ENCODE measurements around the gene SERPINB12. TPM values are rescaled to one million over a fixed set of nuclear protein-coding genes. Genes with fewer than 3 reads are reported as not detected.

The SERPINB12 gene
- total and polyA plus RNA-seq, 10 of the 15 experiments (the other 5 are each of a cell fraction or from before 2014, with no cell fraction given), result not detected

DNA sequence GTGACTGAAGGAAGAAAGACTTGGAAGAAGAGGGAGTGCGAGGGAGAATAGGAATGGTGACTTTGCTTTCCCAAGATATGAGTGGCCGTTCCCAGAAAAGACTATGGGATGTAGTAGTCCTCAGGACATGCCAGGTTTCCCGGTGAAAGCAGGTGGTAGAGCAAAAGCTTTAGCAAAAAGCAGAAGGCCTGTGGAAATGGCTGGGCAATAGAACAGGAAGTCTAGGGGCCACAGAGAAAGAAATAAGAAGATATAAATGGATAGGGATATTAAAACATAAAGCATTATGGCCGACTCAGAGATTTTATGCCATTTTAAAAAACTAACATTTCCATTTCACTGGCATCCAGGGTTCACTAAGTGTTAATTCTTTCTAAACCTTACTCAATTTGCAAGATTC lies 43.8 kb downstream of the SERPINB12 start:
- no peak for ATAC-seq
- Histone ChIP-seq H4K20me1 (ENCODE audit: control insufficient read depth, insufficient read depth) (no peaks in the 10 kb centered on the region), H3K79me2 (ENCODE audit: control insufficient read depth, insufficient read depth, low read length) (no peaks in the 10 kb centered on the region), H3K4me2 (ENCODE audit: control insufficient read depth, insufficient read depth) (no peak overlapping the region), H3K4me1 (ENCODE audit: control insufficient read depth, insufficient read depth, low read length) (no peaks in the 10 kb centered on the region), H3K4me3 (no peak overlapping the region), H3K9ac (ENCODE audit: control insufficient read depth, insufficient read depth, low read length) (no peak overlapping the region), H3K27me3 (replicated peaks in 1 of 2; ENCODE audit: control insufficient read depth in 2 of 2, insufficient read depth in 2 of 2, low read length in 1 of 2) (peaks cover 0 to 3% of the 10 kb centered on the region in 2 experiments; a peak in 3 of 4 replicates), H3K27ac (ENCODE audit: control insufficient read depth, insufficient read depth) (no peak overlapping the region), H3K9me3 (replicated peaks; ENCODE audit: control insufficient read depth, insufficient read depth, low read length) (no peaks in the 10 kb centered on the region), H3K36me3 (ENCODE audit: control insufficient read depth in 2 of 2, insufficient read depth in 2 of 2, low read length in 1 of 2) (no peaks in the 10 kb centered on the region), H2AFZ (ENCODE audit: control insufficient read depth, low read depth, low read length) (no peak overlapping the region)
- RAD21 ChIA-PET (ENCODE audit: unreplicated experiment), result no interaction called here
- intact Hi-C loops (cut with micrococcal nuclease; ENCODE audit: unreplicated experiment), result no loop called here
- DNase-seq (ENCODE audit: low read depth, low spot score), result no peak
- in situ Hi-C loops (cut with MboI), result no loop called here
- no peak for TF ChIP-seq NR2C1 (IDR thresholded peaks at IDR 0.05)
- no peak for TF ChIP-seq TARDBP (IDR thresholded peaks at IDR 0.05; ENCODE audit: borderline replicate concordance)
- TF ChIP-seq, protein P1, sequence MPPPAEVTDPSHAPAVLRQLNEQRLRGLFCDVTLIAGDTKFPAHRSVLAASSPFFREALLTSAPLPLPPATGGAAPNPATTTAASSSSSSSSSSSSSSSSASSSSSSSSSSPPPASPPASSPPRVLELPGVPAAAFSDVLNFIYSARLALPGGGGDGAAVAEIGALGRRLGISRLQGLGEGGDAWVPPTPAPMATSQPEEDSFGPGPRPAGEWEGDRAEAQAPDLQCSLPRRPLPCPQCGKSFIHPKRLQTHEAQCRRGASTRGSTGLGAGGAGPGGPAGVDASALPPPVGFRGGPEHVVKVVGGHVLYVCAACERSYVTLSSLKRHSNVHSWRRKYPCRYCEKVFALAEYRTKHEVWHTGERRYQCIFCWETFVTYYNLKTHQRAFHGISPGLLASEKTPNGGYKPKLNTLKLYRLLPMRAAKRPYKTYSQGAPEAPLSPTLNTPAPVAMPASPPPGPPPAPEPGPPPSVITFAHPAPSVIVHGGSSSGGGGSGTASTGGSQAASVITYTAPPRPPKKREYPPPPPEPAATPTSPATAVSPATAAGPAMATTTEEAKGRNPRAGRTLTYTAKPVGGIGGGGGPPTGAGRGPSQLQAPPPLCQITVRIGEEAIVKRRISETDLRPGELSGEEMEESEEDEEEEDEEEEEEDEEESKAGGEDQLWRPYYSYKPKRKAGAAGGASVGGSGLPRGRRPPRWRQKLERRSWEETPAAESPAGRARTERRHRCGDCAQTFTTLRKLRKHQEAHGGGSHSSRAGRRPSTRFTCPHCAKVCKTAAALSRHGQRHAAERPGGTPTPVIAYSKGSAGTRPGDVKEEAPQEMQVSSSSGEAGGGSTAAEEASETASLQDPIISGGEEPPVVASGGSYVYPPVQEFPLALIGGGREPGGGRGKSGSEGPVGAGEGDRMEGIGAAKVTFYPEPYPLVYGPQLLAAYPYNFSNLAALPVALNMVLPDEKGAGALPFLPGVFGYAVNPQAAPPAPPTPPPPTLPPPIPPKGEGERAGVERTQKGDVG (CRISPR knock-in tag; IDR thresholded peaks at IDR 0.05), result no peak
- TF ChIP-seq TCF12 (IDR thresholded peaks at IDR 0.05; ENCODE audit: low read depth, low read length), result no peak
- TF ChIP-seq, protein P2, sequence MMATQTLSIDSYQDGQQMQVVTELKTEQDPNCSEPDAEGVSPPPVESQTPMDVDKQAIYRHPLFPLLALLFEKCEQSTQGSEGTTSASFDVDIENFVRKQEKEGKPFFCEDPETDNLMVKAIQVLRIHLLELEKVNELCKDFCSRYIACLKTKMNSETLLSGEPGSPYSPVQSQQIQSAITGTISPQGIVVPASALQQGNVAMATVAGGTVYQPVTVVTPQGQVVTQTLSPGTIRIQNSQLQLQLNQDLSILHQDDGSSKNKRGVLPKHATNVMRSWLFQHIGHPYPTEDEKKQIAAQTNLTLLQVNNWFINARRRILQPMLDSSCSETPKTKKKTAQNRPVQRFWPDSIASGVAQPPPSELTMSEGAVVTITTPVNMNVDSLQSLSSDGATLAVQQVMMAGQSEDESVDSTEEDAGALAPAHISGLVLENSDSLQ (IDR thresholded peaks at IDR 0.05), result no peak
- TF ChIP-seq IRF4 (IDR thresholded peaks at IDR 0.05; ENCODE audit: low read depth, low read length), result no peak
- TF ChIP-seq ESRRA (IDR thresholded peaks at IDR 0.05; ENCODE audit: low read length), result no peak
- TF ChIP-seq, protein P3, sequence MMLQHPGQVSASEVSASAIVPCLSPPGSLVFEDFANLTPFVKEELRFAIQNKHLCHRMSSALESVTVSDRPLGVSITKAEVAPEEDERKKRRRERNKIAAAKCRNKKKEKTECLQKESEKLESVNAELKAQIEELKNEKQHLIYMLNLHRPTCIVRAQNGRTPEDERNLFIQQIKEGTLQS (IDR thresholded peaks at IDR 0.05; ENCODE audit: borderline replicate concordance, extremely low read depth, low read depth, low read length), result no peak
- no peak for TF ChIP-seq NBN (IDR thresholded peaks at IDR 0.05)
- no peak for TF ChIP-seq NFIC (IDR thresholded peaks at IDR 0.05; ENCODE audit: low read depth, low read length)
- TF ChIP-seq SUZ12 (IDR thresholded peaks at IDR 0.05; ENCODE audit: unreplicated experiment), result no peak
- FAIRE-seq, result no peak
- SMC1A ChIA-PET (ENCODE audit: uncharacterized antibody, unreplicated experiment), result no interaction called here
- no TSS peak for BruUV-seq (replicated peaks)
- POLR2A ChIA-PET, result no interaction called here
- WGBS (ENCODE audit: insufficient coverage, insufficient replicate concordance, low lambda C conversion rate, missing lambda C conversion rate), result 26% methylated on average over 4 of the region's 4 CpGs
- CTCF ChIA-PET, result no interaction called here

Data from GM12878 (cell line).